Erythroblast (primary cell): ENCODE measurements around the gene SMARCAL1.
"Not testable (repeated sequence)": the region's sequence is repeated elsewhere in the genome, so short reads cannot be mapped to it uniquely, and the experiment has no call there.

ENCODE experiments used
- DNase-seq, 2 experiments: peaks; one replicate each; lab custom pipeline; 2025; lab: John Stamatoyannopoulos, UW
- GATA1 ChIP-seq: IDR thresholded peaks from 2 replicates; pipeline ENCODE4 v1.6.1; 2011; ENCODE audit warnings: low read depth, mild to moderate bottlenecking, control low read depth, low read length, moderate library complexity
- POLR2A ChIP-seq: IDR thresholded peaks from 2 replicates; pipeline ENCODE4 v1.6.1; 2011; ENCODE audit warnings: mild to moderate bottlenecking, low read length

SMARCAL1 gene

DNA sequence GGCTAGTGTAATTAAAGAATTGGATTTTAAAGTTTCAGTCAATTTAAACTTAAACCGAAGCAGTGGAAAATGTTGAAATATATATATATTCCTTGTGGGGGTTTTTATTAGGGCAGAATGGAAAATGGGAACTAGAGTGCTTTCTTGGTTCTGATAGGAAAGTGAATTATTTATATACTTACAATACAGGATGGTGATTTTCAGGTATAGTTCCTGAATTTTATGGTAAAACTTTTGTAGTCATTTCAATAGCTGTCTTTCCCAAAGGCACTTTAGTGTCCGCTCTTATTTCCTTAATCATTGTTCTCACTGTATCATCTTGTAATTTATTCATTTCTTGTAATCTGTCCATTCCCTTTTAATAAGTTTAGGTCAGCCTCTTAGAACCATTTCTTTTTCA, 88.3 kb downstream of the SMARCAL1 start:
- DNase-seq = no peak
- TF ChIP-seq POLR2A = no peak
- TF ChIP-seq GATA1 = no peak

DNA sequence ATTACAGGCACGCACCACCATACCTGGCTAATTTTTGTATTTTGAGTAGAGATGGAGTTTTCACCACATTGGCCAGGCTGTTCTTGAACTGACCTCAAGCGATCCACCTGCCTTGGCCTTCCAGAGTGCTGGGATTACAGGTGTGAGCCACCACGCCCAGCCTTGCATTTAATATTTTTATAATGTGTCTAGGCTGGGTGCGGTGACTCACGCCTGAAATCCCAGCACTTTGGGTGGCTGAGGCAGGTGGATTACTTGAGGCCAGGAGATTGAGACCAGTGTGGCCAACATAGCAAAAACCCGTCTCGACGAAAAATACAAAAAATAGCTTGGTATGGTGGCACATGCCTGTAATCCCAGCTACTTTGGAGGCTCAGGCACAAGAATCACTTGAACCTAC, 89.6 kb downstream of the SMARCAL1 start:
- DNase-seq = no peak
- no peak for TF ChIP-seq POLR2A
- no peak for TF ChIP-seq GATA1

DNA sequence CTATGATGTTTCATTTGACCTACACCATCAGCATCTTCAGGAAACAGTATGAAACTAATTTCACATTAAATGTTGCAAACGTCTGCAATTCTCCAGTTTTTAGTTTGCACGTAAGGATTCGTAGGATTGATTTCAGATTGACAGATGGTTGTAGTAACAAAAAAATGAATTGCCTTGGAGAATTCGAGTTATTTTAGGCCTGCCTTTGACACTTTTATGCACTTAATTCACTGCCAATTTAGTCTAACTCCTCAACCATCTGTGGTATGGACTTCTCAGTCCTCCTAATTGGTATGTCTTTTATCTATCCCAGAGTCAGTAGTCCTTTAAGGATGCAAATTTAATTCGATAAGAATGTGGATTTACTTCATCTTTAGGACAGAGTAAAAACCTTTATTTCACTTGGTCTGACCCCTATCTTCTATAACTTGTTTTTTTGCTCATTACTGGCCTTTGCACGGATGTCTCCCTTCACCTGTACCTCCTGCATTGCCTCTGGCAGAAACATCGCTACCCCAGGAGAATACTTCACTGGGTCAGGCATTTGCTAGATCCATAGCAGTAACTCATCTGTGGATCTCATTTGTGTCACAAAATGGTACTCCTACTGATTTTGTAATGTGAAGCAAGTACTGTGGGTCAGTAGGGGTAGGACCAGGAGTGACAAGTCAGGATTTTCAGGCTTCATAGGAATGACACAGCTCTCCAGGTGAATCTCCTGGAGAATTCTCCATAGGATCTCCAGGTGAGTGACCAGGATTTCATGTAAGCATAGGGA, 90.3 kb downstream of the SMARCAL1 start:
- TF ChIP-seq POLR2A (no peak), GATA1 (no peak)
- no peak for DNase-seq

DNA sequence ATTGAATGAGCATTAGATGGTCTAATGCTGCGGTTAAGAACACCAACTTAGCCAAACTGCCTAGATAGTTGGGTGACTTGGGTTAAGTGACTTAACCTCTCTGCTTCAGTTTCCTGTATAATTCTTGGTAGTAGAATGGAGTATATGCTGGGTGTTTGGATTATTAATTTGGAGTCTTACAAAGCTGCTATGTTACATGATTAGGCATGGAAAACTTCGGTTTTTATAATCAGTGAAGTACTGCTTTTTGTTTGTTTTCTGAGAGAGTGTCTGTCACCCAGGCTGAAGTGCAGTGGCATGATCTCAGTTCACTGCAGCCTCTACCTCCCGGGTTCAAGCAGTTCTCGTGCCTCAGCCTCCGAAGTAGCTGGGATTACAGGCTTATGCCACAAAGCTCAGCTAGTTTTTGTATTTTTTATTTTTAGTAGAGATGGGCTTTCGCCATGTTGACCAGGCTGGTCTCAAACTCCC, 90.9 kb downstream of the SMARCAL1 start:
- TF ChIP-seq GATA1 = no peak
- peak; percentile 24 for TF ChIP-seq POLR2A
- DNase-seq = no peak

DNA sequence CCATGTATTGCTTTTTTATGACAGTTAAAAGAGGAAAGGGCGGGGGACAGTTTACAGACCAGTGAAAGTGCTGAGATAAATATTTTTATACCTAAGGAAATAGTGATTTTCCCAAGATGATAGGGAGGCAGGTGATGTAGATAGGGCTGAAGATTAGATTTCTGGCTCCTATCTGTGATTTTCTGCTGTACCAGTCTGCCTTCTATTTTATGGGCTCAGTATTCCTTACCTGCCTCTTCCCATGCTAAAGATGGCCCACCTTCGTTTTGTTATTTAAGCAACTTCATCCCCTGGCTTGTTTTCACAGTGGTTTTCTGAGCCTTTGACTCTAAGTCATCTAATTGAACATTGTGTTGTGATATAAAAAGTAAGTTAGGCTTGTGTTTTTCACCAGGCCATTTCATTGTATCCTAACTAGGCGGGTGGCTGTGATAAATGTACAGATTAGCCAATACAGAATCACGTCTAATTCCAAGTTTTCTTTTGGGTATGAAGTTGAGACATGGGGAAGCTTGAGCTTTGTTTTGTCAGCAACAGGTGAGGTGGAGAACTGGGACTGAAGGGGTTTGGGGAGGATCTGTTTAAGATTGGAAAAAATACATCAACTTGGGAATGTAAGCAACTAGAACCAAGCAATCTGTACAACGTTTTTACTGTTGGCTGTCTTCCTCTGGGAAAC, 91.6 kb downstream of the SMARCAL1 start:
- no peak for DNase-seq
- TF ChIP-seq GATA1 (no peak), POLR2A (no peak)

DNA sequence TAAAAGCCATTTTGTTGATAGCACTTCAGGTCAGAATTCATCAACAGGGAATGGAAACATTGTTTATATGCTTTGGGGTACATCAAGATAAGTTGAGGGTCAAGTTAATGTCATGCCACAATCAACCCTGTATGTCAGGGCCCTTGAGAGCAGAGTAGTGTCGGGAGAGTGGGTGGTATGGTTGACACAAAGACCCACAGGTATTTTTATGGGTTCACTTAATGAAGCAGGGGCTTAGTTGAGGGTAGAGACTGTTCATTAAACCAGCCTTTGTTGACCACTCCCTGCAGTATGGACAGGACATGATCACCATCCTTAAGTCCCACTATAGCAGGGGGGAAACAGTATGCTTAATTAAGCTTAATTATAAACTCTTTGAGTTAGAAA, 92.1 kb downstream of the SMARCAL1 start:
- DNase-seq = no peak
- TF ChIP-seq GATA1 (no peak), POLR2A (peak; percentile 17)

DNA sequence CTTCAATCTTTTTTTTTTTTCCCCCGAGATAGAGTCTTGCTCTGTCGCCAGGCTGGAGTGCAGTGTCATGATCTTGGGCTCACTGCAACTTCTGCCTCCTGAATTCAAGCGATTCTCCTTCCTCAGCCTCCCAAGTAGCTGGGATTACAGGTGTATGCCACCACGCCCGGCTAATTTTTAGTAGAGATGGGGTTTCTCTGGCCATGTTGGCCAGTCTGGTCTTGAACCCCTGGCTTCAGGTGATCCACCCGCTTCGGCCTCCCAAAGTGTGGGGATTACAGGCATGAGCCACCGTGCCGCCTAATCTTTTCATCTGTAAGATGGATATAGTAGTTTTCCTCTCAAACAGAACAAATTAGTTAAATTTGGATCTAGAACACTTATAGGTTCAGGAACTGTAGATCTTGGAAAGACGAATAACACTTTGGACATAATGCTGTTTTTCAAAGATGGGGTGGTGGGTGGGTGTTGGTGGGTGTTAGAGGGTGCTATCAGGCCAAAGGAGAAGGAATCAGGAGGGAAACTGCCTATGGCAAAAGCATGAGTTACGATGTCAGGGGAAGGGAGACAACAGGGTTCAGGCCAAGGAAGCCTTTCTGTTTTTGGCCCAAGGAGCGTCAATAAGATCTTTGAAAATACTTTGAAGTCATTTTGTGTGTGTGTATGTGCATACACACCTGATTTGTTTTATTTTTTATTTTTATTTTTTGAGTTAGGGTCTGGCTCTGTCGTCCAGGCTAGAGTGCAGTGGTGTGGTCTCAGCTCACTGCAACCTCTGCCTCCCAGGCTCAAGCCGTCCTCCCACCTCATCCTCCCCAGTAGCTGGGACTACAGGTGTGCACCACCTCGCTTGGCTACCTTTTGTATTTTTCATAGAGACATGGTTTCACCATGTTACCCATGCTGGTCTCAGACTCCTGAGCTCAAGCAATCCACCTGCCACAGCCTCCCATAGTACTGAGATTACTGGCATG, 93.1 kb downstream of the SMARCAL1 start:
- TF ChIP-seq POLR2A = no peak
- no peak for TF ChIP-seq GATA1
- no peak for DNase-seq

DNA sequence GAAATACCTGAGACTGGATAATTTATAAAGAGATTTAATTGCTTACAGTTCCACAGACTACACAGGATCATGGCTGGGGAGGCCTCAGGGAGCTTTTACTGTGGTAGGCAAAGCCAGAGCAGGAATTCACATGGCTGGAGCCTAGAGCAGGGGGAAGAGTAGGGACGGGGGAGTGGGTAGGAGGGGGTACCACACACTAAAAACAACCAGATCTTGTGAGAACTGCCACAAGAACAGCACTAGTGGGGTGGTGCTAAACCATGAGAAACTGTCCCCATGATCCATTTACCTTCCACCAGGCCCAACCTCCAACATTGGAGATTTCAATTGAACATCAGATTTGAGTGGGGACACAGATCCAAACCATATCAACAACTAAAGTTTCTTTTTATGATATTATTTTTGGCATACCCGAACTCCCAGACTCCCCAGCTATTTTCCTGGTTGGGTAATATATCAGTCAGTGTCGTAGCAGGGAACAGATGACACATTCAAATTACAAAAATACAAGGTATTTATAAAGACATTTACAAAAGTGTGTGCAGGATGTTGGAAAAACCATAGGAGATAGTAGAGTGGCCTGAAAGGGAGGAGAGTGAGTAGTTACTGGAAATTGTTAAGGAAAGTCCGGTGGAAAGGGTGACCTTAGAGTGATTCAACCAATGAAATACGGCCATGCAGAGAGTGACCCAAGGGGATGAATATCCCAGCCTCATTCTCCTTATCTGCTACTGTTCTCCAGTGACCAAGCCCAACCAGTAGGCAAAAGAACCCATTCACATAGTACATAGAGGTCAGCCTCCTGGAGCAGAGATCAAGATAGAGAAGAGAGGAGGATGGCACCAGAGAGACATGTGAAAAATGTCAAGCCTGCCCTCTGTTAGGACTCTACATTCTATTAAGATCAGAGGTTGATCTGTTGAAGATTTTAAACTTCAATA, 95.2 kb downstream of the SMARCAL1 start:
- peak in 1 of 2 experiments; percentile 25 for DNase-seq
- TF ChIP-seq POLR2A (peak; percentile 40), GATA1 (no peak)

DNA sequence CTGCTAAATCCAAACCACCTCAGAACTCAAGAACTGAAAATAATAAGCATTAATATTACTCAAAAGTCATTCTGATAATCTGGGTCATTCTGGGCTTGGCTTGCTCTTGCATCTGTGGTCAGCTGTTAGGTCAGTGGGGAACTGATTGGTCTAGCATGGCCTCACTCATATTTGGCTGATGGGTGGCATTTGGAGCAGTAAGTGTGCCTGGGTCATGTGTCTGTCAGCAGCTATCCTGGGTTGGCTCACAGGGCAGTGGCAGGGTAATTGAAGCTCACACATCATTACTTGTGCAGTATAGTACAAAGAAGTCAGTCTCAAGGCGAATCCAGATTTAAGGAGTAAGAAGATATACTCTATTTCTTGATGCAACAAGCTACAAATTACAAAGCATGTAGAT, 95.9 kb downstream of the SMARCAL1 start:
- no peak for DNase-seq

DNA sequence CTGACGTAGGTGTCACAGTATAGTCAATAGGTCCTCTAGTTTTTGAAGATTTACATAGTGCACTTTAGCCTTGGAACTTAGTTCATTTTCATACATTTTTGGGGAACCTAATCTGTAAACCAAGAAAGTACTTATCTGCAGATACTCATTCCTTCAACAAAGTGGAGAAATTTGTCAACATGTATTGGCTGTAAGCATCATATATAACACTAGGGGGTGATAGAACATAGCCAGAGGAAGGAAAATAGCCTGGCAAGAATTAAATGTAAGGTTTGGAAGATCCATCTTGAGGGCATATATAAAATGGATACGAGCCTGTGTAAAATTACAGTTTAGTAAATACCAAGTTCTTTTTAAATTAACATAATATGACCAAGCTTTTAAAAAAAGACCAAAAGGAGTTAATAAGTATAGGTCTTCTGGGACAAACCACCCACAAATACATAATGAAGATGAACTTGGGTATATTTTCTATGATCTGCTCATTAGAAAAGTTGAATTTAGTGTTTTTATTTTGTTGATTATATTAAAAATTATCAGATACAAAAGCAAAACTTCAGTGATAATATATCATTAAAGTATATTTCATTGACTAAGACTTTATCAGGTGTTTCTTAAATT, 104.6 kb downstream of the SMARCAL1 start:
- TF ChIP-seq GATA1 (no peak), POLR2A (no peak)

More for the DNA sequence above, 95.9 kb downstream of the SMARCAL1 start:
- TF ChIP-seq POLR2A (peak; percentile 18), GATA1 (no peak)

DNA sequence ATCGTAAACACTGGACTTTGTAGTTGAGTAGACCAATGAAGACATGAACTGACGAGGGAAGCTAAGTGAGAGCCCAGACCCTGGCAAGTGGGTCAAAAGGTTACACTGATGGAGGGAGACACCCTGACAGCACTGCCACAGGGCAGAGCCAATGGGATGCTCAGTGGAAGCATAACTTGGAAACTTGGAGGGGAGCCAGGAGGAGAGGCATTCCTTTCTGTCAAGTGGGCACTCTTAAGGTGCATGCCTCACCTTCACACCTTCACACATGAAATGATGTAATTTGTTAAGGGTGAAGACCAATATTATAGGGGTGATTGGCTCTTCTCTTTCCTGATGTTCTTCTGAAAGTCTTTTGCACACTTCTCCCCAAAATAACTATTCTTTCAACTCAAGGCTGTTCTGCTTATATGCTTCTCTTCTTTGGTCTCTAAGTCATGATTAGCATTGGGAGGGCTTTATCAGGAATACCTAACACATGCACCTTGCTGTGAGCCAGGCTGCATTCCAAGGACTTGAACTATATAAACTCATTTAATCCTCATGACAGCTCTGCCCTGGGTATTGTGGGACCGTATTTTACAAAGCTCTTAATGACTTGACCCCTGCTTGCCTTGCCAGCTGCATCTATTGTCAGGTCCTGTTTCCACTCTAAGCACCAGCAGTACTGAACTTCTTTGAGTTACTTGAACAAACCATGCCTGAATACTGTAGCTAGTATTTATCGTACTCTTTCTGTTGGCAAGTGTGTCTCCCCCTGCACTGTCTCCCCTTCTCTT, 105.4 kb downstream of the SMARCAL1 start:
- no peak for DNase-seq
- TF ChIP-seq POLR2A (no peak), GATA1 (no peak)

More for the DNA sequence above, 104.6 kb downstream of the SMARCAL1 start:
- DNase-seq = peak; percentile 36 to 40

DNA sequence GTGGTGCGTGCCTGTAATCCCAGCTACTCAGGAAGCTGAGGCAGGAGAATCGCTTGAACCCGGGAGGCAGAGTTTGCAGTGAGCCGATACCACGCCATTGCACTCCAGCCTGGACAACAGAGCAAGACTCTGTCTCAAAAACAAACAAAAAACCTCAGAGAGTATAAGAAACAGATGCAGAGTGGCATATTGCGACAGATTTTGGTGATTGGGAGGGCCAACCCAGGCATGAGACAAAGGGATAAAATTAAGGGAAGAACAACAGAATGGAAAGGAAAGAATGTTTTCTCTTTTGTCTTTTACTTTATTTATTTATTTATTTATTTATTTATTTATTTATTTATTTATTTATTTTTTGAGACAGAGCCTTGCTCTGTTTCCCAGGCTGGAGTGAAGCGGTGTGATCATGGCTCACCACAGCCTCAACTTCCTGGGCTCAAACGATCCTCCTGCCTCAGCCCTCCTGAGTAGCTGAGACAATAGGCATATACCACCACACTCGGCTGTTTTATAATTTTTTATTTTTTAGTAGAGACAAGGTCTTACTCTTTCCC, 106.4 kb downstream of the SMARCAL1 start:
- DNase-seq = not testable (repeated sequence)
